Smooth muscle cell (in vitro differentiated cells): ENCODE results near the gene SNAP47. TPM values are rescaled to one million over a fixed set of nuclear protein-coding genes. Genes with fewer than 3 reads are reported as not detected.

Source experiments
- DNase-seq: peaks from one replicate; lab custom pipeline; 2025; ENCODE audit not compliant: unreplicated experiment; lab: John Stamatoyannopoulos, UW
- H2AFZ ChIP-seq: fragments of 200-600 bp; sonication (generic); 2 replicates; pipeline ENCODE4 v1.6.0; 2016; ENCODE audit warnings: antibody characterized with exemption, low read depth, mild to moderate bottlenecking
- H3F3A ChIP-seq: fragments of 200-600 bp; sonication (generic); 2 replicates; pipeline ENCODE4 v1.6.0; 2017; ENCODE audit warnings: antibody characterized with exemption, low read depth
- H3K27ac ChIP-seq: fragments of 200-600 bp; sonication (generic); 2 replicates; pipeline ENCODE4 v1.5.1; 2016; ENCODE audit warnings: low read depth, mild to moderate bottlenecking
- H3K27me3 ChIP-seq: fragments of 200-600 bp; sonication (generic); 2 replicates; pipeline ENCODE4 v1.6.1; 2016; ENCODE audit warnings: low read depth, mild to moderate bottlenecking
- H3K36me3 ChIP-seq: fragments of 200-600 bp; sonication (generic); 2 replicates; pipeline ENCODE4 v1.5.1; 2016; ENCODE audit warnings: low read depth
- H3K4me1 ChIP-seq: fragments of 200-600 bp; sonication (generic); 2 replicates; pipeline ENCODE4 v1.5.1; 2016; ENCODE audit warnings: low read depth
- H3K4me2 ChIP-seq: fragments of 200-600 bp; sonication (generic); 2 replicates; pipeline ENCODE4 v1.6.0; 2016; ENCODE audit warnings: mild to moderate bottlenecking
- H3K4me3 ChIP-seq: fragments of 200-600 bp; sonication (generic); 2 replicates; pipeline ENCODE4 v1.5.1; 2016; ENCODE audit warnings: mild to moderate bottlenecking
- H3K79me2 ChIP-seq: fragments of 200-600 bp; sonication (generic); 2 replicates; pipeline ENCODE4 v1.6.0; 2016; ENCODE audit warnings: low read depth, mild to moderate bottlenecking
- H3K9ac ChIP-seq: fragments of 200-600 bp; sonication (generic); 2 replicates; pipeline ENCODE4 v1.6.0; 2016; ENCODE audit warnings: low read depth
- H3K9me3 ChIP-seq: fragments of 200-600 bp; sonication (generic); replicated peaks from 2 replicates; pipeline ENCODE4 v1.5.1; 2016; ENCODE audit warnings: low read depth
- H4K20me1 ChIP-seq: fragments of 200-600 bp; sonication (generic); 2 replicates; pipeline ENCODE4 v1.6.0; 2016; ENCODE audit warnings: low read depth
- WGBS: methylation state at CpG from one replicate; pipeline ENCODE4 v1.1.7; 2016; ENCODE audit warnings: low lambda C conversion rate; 5-methylcytosine and 5-hydroxymethylcytosine counted together
- polyA plus RNA-seq: library from polyadenylated mRNA; unstranded; fragments of >200 nt; fragmentation: Nextera tagmentation; extraction: Ambion mirVana; gene quantifications from 2 replicates; pipeline ENCODE4 v1.2.1, GENCODE V29; 2016
- total RNA-seq: library from RNA; depleted of rRNA; stranded (reverse); fragments of >200 nt; gene quantifications from 2 replicates; pipeline ENCODE4 v1.2.3, GENCODE V29; 2014
- TF ChIP-seq, protein P1 (sequence below): fragments of 200-600 bp; sonication (generic); IDR thresholded peaks from 2 replicates; pipeline ENCODE4 v1.5.1; 2017; ENCODE audit warnings: borderline replicate concordance, mild to moderate bottlenecking, antibody characterized with exemption; ENCODE audit not compliant: insufficient read depth, poor library complexity, severe bottlenecking

The SNAP47 gene
- total and polyA plus RNA-seq, 2 experiments from 2014 or later = 26.2 to 42.4 TPM

DNA sequence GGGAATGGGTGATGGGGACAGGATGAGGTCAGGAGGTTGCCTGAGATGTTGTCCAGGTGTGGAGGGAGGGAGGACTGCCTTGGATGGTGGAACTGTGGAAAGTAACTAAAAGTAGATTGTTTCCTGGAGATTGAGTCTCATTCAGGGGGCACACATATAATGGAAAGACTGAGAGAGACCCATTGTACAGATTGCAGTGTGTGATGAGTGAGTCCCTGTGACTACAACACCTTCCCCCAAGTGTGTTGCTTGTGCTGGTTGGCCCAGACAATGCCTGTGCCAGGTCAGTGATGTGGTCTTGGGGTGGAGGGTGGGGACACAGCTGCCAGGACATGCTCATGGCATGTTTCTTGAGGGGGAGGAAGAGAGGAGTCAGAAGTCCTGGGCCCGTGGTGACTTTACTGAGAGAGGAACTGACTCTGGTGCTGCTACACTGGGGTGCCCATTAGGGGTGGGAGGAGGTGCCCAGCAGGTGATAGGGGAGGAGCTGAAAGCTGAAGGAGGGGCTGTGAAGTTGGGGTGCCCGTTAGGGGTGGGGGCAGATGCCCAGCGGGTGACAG, 5.2 kb downstream of the SNAP47 start:
- peaks cover 69% of the 10 kb centered on the region for H4K20me1 ChIP-seq
- H3K4me2 ChIP-seq = no peak overlapping the region

DNA sequence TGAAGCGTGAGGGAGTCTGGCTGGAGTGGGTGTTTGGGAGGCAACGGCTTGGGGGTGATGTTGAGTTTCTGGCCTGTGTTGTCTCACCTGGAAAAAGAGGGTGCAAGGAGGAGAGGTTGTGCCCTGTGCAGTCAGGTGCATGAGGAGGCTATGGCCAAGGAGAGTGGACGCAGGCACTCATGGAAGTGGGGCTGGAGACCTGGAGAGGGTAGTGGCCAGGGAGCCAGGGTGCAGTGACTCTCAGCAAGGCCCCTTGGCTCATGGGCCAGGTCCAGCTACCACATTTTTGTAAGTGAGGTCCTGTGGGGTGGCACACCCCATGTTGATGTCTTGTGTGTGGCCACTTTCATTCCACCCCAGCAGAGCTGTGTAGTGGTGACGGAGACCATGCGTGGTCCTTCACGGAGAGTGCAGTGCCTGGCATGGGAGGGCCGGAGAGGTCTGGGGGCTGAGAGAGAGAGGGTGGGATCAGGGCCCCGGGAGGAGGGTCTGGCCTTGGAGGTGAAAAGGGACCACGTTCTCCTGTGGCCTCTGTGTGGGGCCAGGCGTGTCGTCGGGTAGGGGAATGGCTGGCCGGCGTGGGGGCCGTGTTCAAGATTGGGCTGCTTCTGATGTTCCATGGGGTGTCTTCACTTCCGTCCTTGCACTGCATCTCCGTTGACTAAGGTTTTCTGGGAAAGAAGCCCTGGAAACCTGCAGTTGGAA, 6.1 kb downstream of the SNAP47 start:
- 96% methylated on average over 16 of the region's 17 CpGs for WGBS
- H3K36me3 ChIP-seq = no peaks in the 10 kb centered on the region
- peaks cover 78% of the 10 kb centered on the region for H4K20me1 ChIP-seq
- H3K4me2 ChIP-seq = no peak overlapping the region
- TF ChIP-seq, protein P1, sequence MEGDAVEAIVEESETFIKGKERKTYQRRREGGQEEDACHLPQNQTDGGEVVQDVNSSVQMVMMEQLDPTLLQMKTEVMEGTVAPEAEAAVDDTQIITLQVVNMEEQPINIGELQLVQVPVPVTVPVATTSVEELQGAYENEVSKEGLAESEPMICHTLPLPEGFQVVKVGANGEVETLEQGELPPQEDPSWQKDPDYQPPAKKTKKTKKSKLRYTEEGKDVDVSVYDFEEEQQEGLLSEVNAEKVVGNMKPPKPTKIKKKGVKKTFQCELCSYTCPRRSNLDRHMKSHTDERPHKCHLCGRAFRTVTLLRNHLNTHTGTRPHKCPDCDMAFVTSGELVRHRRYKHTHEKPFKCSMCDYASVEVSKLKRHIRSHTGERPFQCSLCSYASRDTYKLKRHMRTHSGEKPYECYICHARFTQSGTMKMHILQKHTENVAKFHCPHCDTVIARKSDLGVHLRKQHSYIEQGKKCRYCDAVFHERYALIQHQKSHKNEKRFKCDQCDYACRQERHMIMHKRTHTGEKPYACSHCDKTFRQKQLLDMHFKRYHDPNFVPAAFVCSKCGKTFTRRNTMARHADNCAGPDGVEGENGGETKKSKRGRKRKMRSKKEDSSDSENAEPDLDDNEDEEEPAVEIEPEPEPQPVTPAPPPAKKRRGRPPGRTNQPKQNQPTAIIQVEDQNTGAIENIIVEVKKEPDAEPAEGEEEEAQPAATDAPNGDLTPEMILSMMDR = no peak
- no peaks in the 10 kb centered on the region for H3K9me3 ChIP-seq
- no peak overlapping the region for H3K4me3 ChIP-seq
- no peak overlapping the region for H3K27ac ChIP-seq
- H3K79me2 ChIP-seq = peaks cover 84% of the 10 kb centered on the region
- no peak for DNase-seq
- H3F3A ChIP-seq = no peaks in the 10 kb centered on the region
- H2AFZ ChIP-seq = no peak overlapping the region
- H3K4me1 ChIP-seq = no peaks in the 10 kb centered on the region
- H3K9ac ChIP-seq = no peak overlapping the region
- no peaks in the 10 kb centered on the region for H3K27me3 ChIP-seq

More for the DNA sequence above, 5.2 kb downstream of the SNAP47 start:
- TF ChIP-seq, protein P1 = no peak
- Histone ChIP-seq H3K4me3 (no peak overlapping the region), H3K9me3 (no peaks in the 10 kb centered on the region), H3K79me2 (peaks cover 92% of the 10 kb centered on the region), H3K27me3 (no peaks in the 10 kb centered on the region), H2AFZ (no peak overlapping the region), H3K36me3 (no peaks in the 10 kb centered on the region), H3K4me1 (no peaks in the 10 kb centered on the region), H3F3A (no peaks in the 10 kb centered on the region), H3K9ac (no peak overlapping the region), H3K27ac (no peak overlapping the region)
- 94% methylated on average over 3 of the region's 3 CpGs for WGBS
- no peak for DNase-seq

DNA sequence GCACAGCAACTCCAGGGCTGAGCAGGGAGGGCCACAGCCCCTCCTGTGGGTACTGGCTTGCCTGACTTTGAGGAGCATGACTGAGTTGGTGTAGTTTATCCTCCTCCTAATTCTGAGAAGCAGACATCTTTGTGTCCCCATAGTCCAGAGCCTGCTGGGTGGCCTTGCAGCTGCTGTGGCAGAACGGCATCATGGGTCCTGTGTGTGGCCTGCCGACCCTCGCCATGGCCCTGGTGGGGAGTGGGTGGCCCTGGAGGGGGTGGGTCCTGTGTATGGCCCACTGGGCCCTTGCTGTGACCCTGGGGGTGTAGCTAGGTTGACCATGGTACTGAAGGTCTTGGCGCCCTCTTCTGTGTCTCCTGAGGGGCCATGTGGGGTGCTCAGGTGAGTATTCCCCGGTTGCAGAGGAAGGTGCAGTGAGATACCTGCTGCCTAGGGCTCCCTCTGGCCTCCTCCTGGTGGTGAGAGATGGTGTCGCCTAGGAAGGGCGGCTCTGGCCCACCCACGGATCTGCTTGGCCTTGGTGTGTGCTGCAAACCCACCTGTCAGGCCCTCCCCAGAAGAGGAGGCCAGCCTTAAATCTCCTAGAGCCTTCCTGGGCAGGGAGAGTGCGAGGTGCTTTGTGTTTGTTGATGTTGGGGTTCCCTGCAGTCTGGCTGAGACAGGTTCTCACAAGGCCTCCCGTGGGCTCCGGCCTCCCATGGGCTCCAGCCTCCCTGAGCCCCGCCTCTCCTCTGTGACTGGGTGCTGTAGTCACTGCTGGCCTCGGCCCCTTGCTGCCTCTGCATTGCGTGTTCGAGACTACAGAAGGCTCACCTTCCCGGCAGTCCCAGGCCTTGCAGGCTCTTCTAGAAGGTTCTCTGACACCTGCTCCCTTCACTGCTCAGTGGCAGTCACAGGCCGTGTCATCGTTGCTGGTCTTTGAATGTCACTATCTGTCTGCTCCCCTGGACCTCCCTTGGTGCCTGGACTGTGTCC, 7.8 kb downstream of the SNAP47 start:
- Histone ChIP-seq H4K20me1 (peaks cover 94% of the 10 kb centered on the region), H3F3A (no peaks in the 10 kb centered on the region), H2AFZ (no peak overlapping the region), H3K27me3 (no peaks in the 10 kb centered on the region), H3K79me2 (peaks cover 67% of the 10 kb centered on the region), H3K9me3 (no peaks in the 10 kb centered on the region), H3K9ac (no peak overlapping the region), H3K27ac (no peak overlapping the region), H3K36me3 (no peaks in the 10 kb centered on the region), H3K4me1 (no peaks in the 10 kb centered on the region), H3K4me3 (no peak overlapping the region), H3K4me2 (no peak overlapping the region)
- TF ChIP-seq, protein P1 = no peak
- no peak for DNase-seq
- 95% methylated on average over 18 of the region's 18 CpGs for WGBS
